Smooth muscle cell (in vitro differentiated cells): ENCODE results near the gene HES2. TPM values are rescaled to one million over a fixed set of nuclear protein-coding genes. Genes with fewer than 3 reads are reported as not detected.
"Not testable (repeated sequence)": the region's sequence is repeated elsewhere in the genome, so short reads cannot be mapped to it uniquely, and the experiment has no call there.

Experiments
- DNase-seq: peaks from one replicate; lab custom pipeline; 2025; ENCODE audit not compliant: unreplicated experiment; lab: John Stamatoyannopoulos, UW
- H2AFZ ChIP-seq: fragments of 200-600 bp; sonication (generic); 2 replicates; pipeline ENCODE4 v1.6.0; 2016; ENCODE audit warnings: antibody characterized with exemption, low read depth, mild to moderate bottlenecking
- H3F3A ChIP-seq: fragments of 200-600 bp; sonication (generic); 2 replicates; pipeline ENCODE4 v1.6.0; 2017; ENCODE audit warnings: antibody characterized with exemption, low read depth
- H3K27ac ChIP-seq: fragments of 200-600 bp; sonication (generic); 2 replicates; pipeline ENCODE4 v1.5.1; 2016; ENCODE audit warnings: low read depth, mild to moderate bottlenecking
- H3K27me3 ChIP-seq: fragments of 200-600 bp; sonication (generic); 2 replicates; pipeline ENCODE4 v1.6.1; 2016; ENCODE audit warnings: low read depth, mild to moderate bottlenecking
- H3K36me3 ChIP-seq: fragments of 200-600 bp; sonication (generic); 2 replicates; pipeline ENCODE4 v1.5.1; 2016; ENCODE audit warnings: low read depth
- H3K4me1 ChIP-seq: fragments of 200-600 bp; sonication (generic); 2 replicates; pipeline ENCODE4 v1.5.1; 2016; ENCODE audit warnings: low read depth
- H3K4me2 ChIP-seq: fragments of 200-600 bp; sonication (generic); 2 replicates; pipeline ENCODE4 v1.6.0; 2016; ENCODE audit warnings: mild to moderate bottlenecking
- H3K4me3 ChIP-seq: fragments of 200-600 bp; sonication (generic); 2 replicates; pipeline ENCODE4 v1.5.1; 2016; ENCODE audit warnings: mild to moderate bottlenecking
- H3K79me2 ChIP-seq: fragments of 200-600 bp; sonication (generic); 2 replicates; pipeline ENCODE4 v1.6.0; 2016; ENCODE audit warnings: low read depth, mild to moderate bottlenecking
- H3K9ac ChIP-seq: fragments of 200-600 bp; sonication (generic); 2 replicates; pipeline ENCODE4 v1.6.0; 2016; ENCODE audit warnings: low read depth
- H3K9me3 ChIP-seq: fragments of 200-600 bp; sonication (generic); replicated peaks from 2 replicates; pipeline ENCODE4 v1.5.1; 2016; ENCODE audit warnings: low read depth
- H4K20me1 ChIP-seq: fragments of 200-600 bp; sonication (generic); 2 replicates; pipeline ENCODE4 v1.6.0; 2016; ENCODE audit warnings: low read depth
- CTCF ChIP-seq: fragments of 200-600 bp; sonication (generic); IDR thresholded peaks from 2 replicates; pipeline ENCODE4 v1.5.1; 2017; ENCODE audit warnings: borderline replicate concordance, mild to moderate bottlenecking, antibody characterized with exemption; ENCODE audit not compliant: insufficient read depth, poor library complexity, severe bottlenecking
- WGBS: methylation state at CpG from one replicate; pipeline ENCODE4 v1.1.7; 2016; ENCODE audit warnings: low lambda C conversion rate; 5-methylcytosine and 5-hydroxymethylcytosine counted together
- polyA plus RNA-seq: library from polyadenylated mRNA; unstranded; fragments of >200 nt; fragmentation: Nextera tagmentation; extraction: Ambion mirVana; gene quantifications from 2 replicates; pipeline ENCODE4 v1.2.1, GENCODE V29; 2016
- total RNA-seq: library from RNA; depleted of rRNA; stranded (reverse); fragments of >200 nt; gene quantifications from 2 replicates; pipeline ENCODE4 v1.2.3, GENCODE V29; 2014

The HES2 gene
- total and polyA plus RNA-seq, 2 experiments from 2014 or later, result 1.7 to 4.6 TPM

- H3K27me3 ChIP-seq, result no peaks in the 10 kb centered on the region
- no peak overlapping the region for H3K4me3 ChIP-seq
- H3F3A ChIP-seq, result no peaks in the 10 kb centered on the region
- H3K9ac ChIP-seq, result no peak overlapping the region
- no peaks in the 10 kb centered on the region for H3K79me2 ChIP-seq
- no peaks in the 10 kb centered on the region for H3K36me3 ChIP-seq
- peaks cover 9% of the 10 kb centered on the region for H3K4me1 ChIP-seq
- H3K27ac ChIP-seq, result no peak overlapping the region
- DNase-seq, result no peak
- TF ChIP-seq CTCF, result no peak
- H4K20me1 ChIP-seq, result no peaks in the 10 kb centered on the region
- no peak overlapping the region for H3K4me2 ChIP-seq
- H3K9me3 ChIP-seq, result no peaks in the 10 kb centered on the region
- H2AFZ ChIP-seq, result no peak overlapping the region
Observed at GRCh38 chr1:6396998-6397397, 22.7 kb downstream of the HES2 start.

GRCh38 chr1:6395781-6396244 is 23.9 kb downstream of the HES2 start:
- not testable (repeated sequence) for H3K9me3 ChIP-seq, H3K36me3 ChIP-seq, H3K4me1 ChIP-seq, H3K27me3 ChIP-seq, H3F3A ChIP-seq, H3K9ac ChIP-seq, H3K4me3 ChIP-seq, H4K20me1 ChIP-seq, H3K4me2 ChIP-seq, H3K27ac ChIP-seq, DNase-seq, H2AFZ ChIP-seq
- 97% methylated on average over 18 of the region's 34 CpGs for whole genome bisulfite sequencing
- H3K79me2 ChIP-seq, result peaks cover 11% of the 10 kb centered on the region

GRCh38 chr1:6395130-6395529 is 24.6 kb downstream of the HES2 start:
- not testable (repeated sequence) for H3F3A ChIP-seq, H3K27ac ChIP-seq, H3K4me3 ChIP-seq, H3K36me3 ChIP-seq, H3K4me2 ChIP-seq, H3K9me3 ChIP-seq, H4K20me1 ChIP-seq, H3K9ac ChIP-seq, DNase-seq, H2AFZ ChIP-seq, H3K27me3 ChIP-seq, H3K4me1 ChIP-seq
- WGBS, result 96% methylated on average over 8 of the region's 8 CpGs
- peaks cover 13% of the 10 kb centered on the region for H3K79me2 ChIP-seq

GRCh38 chr1:6393400-6394187 is 26.1 kb downstream of the HES2 start, which contains the start of gene ACOT7:
TSS of gene ACOT7 (minus strand) at chr1:6393767. CDS start at chr1:6393399, 368 bp downstream.
- peaks cover 25% of the 10 kb centered on the region for H3K79me2 ChIP-seq
- WGBS, result 1% methylated on average over 58 of the region's 87 CpGs
- H3F3A ChIP-seq, result no peaks in the 10 kb centered on the region
- H4K20me1 ChIP-seq, result no peaks in the 10 kb centered on the region
- no peak for TF ChIP-seq CTCF
- H3K36me3 ChIP-seq, result no peaks in the 10 kb centered on the region
- H3K9ac ChIP-seq, result peak within 1 kb of the TSS; percentile 96
- peak within 1 kb of the TSS; percentile 90 for H3K27ac ChIP-seq
- H3K4me1 ChIP-seq, result peaks cover 9% of the 10 kb centered on the region
- no peaks in the 10 kb centered on the region for H3K27me3 ChIP-seq
- H2AFZ ChIP-seq, result peak within 1 kb of the TSS; percentile 86
- H3K9me3 ChIP-seq, result no peaks in the 10 kb centered on the region
- peak within 1 kb of the TSS; percentile 87 for H3K4me3 ChIP-seq
- peak within 1 kb of the TSS; percentile 97 for H3K4me2 ChIP-seq
- DNase-seq, result peak; percentile 82
